RWPE2 (cell line): Measurements from ENCODE around the gene RHOD.

Source experiments
- ATAC-seq: fragments of 200-7000 bp; cut with Tn5 transposase; 3 replicates; pipeline ENCODE4 v1.9.1; 2021; ENCODE audit warnings: low read depth
- DNase-seq: peaks from one replicate; pipeline ENCODE4 v3.0.0-alpha.2; 2020; ENCODE audit warnings: low spot score
- H3K27ac ChIP-seq: fragments of 450-650 bp; 2 replicates; pipeline ENCODE4 v1.5.1; 2017; ENCODE audit warnings: mild to moderate bottlenecking; ENCODE audit not compliant: poor library complexity, severe bottlenecking
- H3K27me3 ChIP-seq: fragments of 250-450 bp; sonication (Bioruptor Pico); 2 replicates; pipeline ENCODE4 v1.5.1; 2021; ENCODE audit warnings: mild to moderate bottlenecking, moderate library complexity; ENCODE audit not compliant: insufficient read depth, poor library complexity, severe bottlenecking
- H3K36me3 ChIP-seq: fragments of 250-450 bp; sonication (Bioruptor Pico); 2 replicates; pipeline ENCODE4 v1.5.1; 2020; ENCODE audit warnings: low read depth, mild to moderate bottlenecking, moderate library complexity
- H3K4me1 ChIP-seq: fragments of 250-450 bp; sonication (Bioruptor Pico); 2 replicates; pipeline ENCODE4 v1.5.1; 2021; ENCODE audit warnings: mild to moderate bottlenecking, moderate library complexity; ENCODE audit not compliant: insufficient read depth, poor library complexity, severe bottlenecking
- H3K4me3 ChIP-seq: fragments of 250-450 bp; sonication (Bioruptor Pico); 2 replicates; pipeline ENCODE4 v1.5.1; 2021; ENCODE audit warnings: mild to moderate bottlenecking, moderate library complexity; ENCODE audit not compliant: severe bottlenecking
- H3K9me3 ChIP-seq: fragments of 250-450 bp; sonication (Bioruptor Pico); 2 replicates; pipeline ENCODE4 v1.5.1; 2021; ENCODE audit warnings: mild to moderate bottlenecking, moderate library complexity; ENCODE audit not compliant: severe bottlenecking
- CTCF ChIP-seq: fragments of 450-650 bp; IDR thresholded peaks from one replicate; pipeline ENCODE4 v1.5.1; 2017; ENCODE audit warnings: mild to moderate bottlenecking, moderate library complexity; ENCODE audit not compliant: poor library complexity, severe bottlenecking

RHOD gene

GRCh38 chr11:67014343-67014742 is 42.3 kb upstream of the RHOD start:
- Histone ChIP-seq H3K27me3 (no peaks in the 10 kb centered on the region), H3K4me3 (no peak overlapping the region), H3K9me3 (no peaks in the 10 kb centered on the region), H3K27ac (no peak overlapping the region), H3K36me3 (no peaks in the 10 kb centered on the region), H3K4me1 (no peaks in the 10 kb centered on the region)
- no peak for DNase-seq
- ATAC-seq, result no peak
- TF ChIP-seq CTCF, result no peak

DNA sequence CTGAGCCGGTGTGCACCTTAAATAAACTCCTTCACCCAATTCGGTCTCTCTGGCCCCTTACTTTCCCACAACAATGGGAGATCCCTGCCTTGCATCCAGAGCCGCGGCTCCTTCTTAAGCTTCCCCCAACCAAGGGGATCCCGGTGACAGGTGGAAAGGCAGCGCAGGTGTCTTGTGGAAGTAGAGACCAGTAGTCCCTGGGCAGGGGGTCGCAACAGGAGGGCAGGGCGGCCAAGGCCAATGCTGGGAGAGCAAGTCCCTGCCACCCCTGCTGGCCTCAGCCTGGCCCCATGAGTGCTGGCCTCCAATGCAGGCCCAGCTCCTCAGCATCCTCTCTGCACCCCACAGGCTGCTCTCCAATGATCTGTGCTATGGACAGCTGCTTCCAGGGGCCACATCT is 41.6 kb upstream of the RHOD start:
- DNase-seq, result no peak
- ATAC-seq, result no peak
- Histone ChIP-seq H3K4me3 (no peak overlapping the region), H3K27ac (no peak overlapping the region), H3K36me3 (no peaks in the 10 kb centered on the region), H3K9me3 (no peaks in the 10 kb centered on the region), H3K4me1 (no peaks in the 10 kb centered on the region), H3K27me3 (no peaks in the 10 kb centered on the region)
- TF ChIP-seq CTCF, result no peak

- Histone ChIP-seq H3K27me3 (no peaks in the 10 kb centered on the region), H3K4me1 (no peaks in the 10 kb centered on the region), H3K36me3 (no peaks in the 10 kb centered on the region), H3K27ac (no peak overlapping the region), H3K9me3 (no peaks in the 10 kb centered on the region), H3K4me3 (no peak overlapping the region)
- TF ChIP-seq CTCF, result no peak
- ATAC-seq, result no peak
- no peak for DNase-seq
These were observed 40.1 kb upstream of the RHOD start for GRCh38 chr11:67016550-67016949.

DNA sequence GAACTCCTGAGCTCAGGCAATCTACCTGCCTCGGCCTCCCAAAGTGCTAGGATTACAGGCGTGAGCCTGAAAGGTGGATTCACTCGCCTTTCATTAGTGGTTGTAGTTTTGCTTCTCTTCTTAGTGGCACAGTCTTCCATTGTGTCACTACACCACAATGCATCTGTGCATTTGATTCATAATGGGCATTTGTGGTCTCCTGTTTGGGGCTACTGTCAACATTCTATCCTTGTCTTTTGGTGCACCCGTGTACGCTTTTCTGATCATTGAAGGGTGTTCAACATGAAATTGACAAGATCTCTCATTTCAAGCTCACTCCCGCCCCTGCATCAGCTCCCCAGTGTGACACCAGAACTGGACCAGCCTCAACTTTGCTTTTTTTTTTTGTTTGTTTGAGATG is 35.7 kb upstream of the RHOD start:
- ATAC-seq (no peak), DNase-seq (no peak)
- no peak for TF ChIP-seq CTCF
- Histone ChIP-seq H3K4me1 (peaks cover 22% of the 10 kb centered on the region), H3K4me3 (no peak overlapping the region), H3K36me3 (no peaks in the 10 kb centered on the region), H3K27ac (peak overlapping the region; percentile 57), H3K27me3 (no peaks in the 10 kb centered on the region), H3K9me3 (no peaks in the 10 kb centered on the region)

- Histone ChIP-seq H3K27me3 (no peaks in the 10 kb centered on the region), H3K9me3 (no peaks in the 10 kb centered on the region), H3K27ac (peak overlapping the region; percentile 57), H3K4me1 (peaks cover 22% of the 10 kb centered on the region), H3K4me3 (peak overlapping the region; percentile 29), H3K36me3 (no peaks in the 10 kb centered on the region)
- DNase-seq, result peak; percentile 89
- peak; percentile 75 for ATAC-seq
- no peak for TF ChIP-seq CTCF
These were observed 34.2 kb upstream of the RHOD start for GRCh38 chr11:67022341-67022933.
